RWPE1 (cell line): ENCODE results near the gene CALML6.

Experiments
- CTCF ChIA-PET: fragments of 350-600 bp; sonication (Branson Sonifier 250); formaldehyde crosslinking; extraction: SDS; loops from one replicate; lab custom pipeline; 2021; lab: Yijun Ruan, JAX
- POLR2A ChIA-PET: fragments of 400-600 bp; formaldehyde crosslinking; extraction: SDS; loops from one replicate; lab custom pipeline; 2020; ENCODE audit warnings: antibody characterized with exemption; ENCODE audit not compliant: low non-redundant PET; lab: Yijun Ruan, JAX
- DNase-seq: peaks from one replicate; pipeline ENCODE4 v3.0.0; 2012; ENCODE audit warnings: low spot score
- H3K27ac ChIP-seq: fragments of 450-650 bp; 2 replicates; pipeline ENCODE4 v1.5.1; 2017
- CTCF ChIP-seq: fragments of 450-650 bp; conservative IDR thresholded peaks from 2 replicates; pipeline ENCODE4 v1.5.1; 2017; ENCODE audit warnings: low read depth, mild to moderate bottlenecking

CALML6 gene

GRCh38 chr1:1895456-1896336 lies 19.4 kb upstream of the CALML6 start:
- DNase-seq, result no peak
- ChIA-PET POLR2A (no interaction called here), CTCF (interaction anchor here (0.6 to 1.9 kb wide), 3 partner anchors 10 to 13 kb away, joined by 3 to 18 read pairs (median 3); no protein-coding TSS in a partner anchor)
- peak overlapping the region; percentile 93 for H3K27ac ChIP-seq
- TF ChIP-seq CTCF, result no peak

- TF ChIP-seq CTCF, result no peak
- CTCF ChIA-PET, result interaction anchor here (1.1 kb wide), 1 partner anchor 10 kb away, joined by 6 read pairs; no protein-coding TSS in a partner anchor
Measured at GRCh38 chr1:1898246-1898933, 16.7 kb upstream of the CALML6 start.

GRCh38 chr1:1899266-1899966 lies 15.6 kb upstream of the CALML6 start:
- CTCF ChIA-PET, result interaction anchor here (1.2 kb wide), 1 partner anchor 10 kb away, joined by 3 read pairs; no protein-coding TSS in a partner anchor
- DNase-seq, result no peak
- no peak overlapping the region for H3K27ac ChIP-seq
- POLR2A ChIA-PET, result no interaction called here
- TF ChIP-seq CTCF, result no peak

More at GRCh38 chr1:1898246-1898933, 16.7 kb upstream of the CALML6 start:
- H3K27ac ChIP-seq, result no peak overlapping the region
- POLR2A ChIA-PET, result no interaction called here
- no peak for DNase-seq

- TF ChIP-seq CTCF, result no peak
- ChIA-PET POLR2A (no interaction called here), CTCF (interaction anchor here (1.2 kb wide), 1 partner anchor 9 kb away, joined by 3 read pairs; no protein-coding TSS in a partner anchor)
- H3K27ac ChIP-seq, result no peak overlapping the region
- no peak for DNase-seq
Measured at GRCh38 chr1:1899967-1900327, 15.1 kb upstream of the CALML6 start.

GRCh38 chr1:1900883-1901640 lies 14.0 kb upstream of the CALML6 start:
- ChIA-PET CTCF (interaction anchor here (0.5 to 1.2 kb wide), 3 partner anchors 8 to 311 kb away, joined by 3 to 4 read pairs (median 3); no protein-coding TSS in a partner anchor), POLR2A (no interaction called here)
- no peak for TF ChIP-seq CTCF

More at GRCh38 chr1:1900883-1901640, 14.0 kb upstream of the CALML6 start:
- DNase-seq, result no peak
- H3K27ac ChIP-seq, result no peak overlapping the region
